B cell (primary cell): Measurements from ENCODE around the gene VIP.

ENCODE experiments used
- EZH2 ChIP-seq: IDR thresholded peaks from 2 replicates; pipeline ENCODE4 v1.6.1; 2012; ENCODE audit warnings: borderline replicate concordance, low read depth, mild to moderate bottlenecking, moderate library complexity, low read length; ENCODE audit not compliant: insufficient read depth, poor library complexity, severe bottlenecking
- TF ChIP-seq, protein P1 (sequence below): fragments of 200-600 bp; IDR thresholded peaks from one replicate; pipeline ENCODE4 v1.8.0; 2022; ENCODE audit warnings: antibody characterized with exemption, mild to moderate bottlenecking

DNA sequence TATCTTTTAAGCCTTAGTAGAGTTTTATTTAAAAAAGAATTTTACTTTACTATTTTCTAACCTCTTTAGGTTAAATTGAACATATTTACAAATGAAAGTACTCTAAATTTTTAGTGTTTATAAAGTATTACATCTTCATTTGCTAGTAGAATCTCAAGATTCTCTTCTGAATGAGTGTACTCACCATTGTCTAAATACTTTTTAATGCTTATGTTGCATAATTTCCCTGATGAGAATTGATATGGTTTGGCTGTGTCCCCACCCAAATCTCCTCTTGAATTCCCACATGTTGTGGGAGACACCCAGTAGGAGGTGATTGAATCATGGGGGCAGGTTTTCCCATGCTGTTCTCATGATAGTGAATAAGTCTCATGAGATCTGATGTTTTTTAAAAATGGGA lies 53.6 kb downstream of the VIP start:
- TF ChIP-seq, protein P1, sequence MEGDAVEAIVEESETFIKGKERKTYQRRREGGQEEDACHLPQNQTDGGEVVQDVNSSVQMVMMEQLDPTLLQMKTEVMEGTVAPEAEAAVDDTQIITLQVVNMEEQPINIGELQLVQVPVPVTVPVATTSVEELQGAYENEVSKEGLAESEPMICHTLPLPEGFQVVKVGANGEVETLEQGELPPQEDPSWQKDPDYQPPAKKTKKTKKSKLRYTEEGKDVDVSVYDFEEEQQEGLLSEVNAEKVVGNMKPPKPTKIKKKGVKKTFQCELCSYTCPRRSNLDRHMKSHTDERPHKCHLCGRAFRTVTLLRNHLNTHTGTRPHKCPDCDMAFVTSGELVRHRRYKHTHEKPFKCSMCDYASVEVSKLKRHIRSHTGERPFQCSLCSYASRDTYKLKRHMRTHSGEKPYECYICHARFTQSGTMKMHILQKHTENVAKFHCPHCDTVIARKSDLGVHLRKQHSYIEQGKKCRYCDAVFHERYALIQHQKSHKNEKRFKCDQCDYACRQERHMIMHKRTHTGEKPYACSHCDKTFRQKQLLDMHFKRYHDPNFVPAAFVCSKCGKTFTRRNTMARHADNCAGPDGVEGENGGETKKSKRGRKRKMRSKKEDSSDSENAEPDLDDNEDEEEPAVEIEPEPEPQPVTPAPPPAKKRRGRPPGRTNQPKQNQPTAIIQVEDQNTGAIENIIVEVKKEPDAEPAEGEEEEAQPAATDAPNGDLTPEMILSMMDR = no peak
- TF ChIP-seq EZH2 = no peak
